ENCODE results near the gene LIPG. TPM values are rescaled to one million over a fixed set of nuclear protein-coding genes. Genes with fewer than 3 reads are reported as not detected.

The LIPG gene
- total RNA-seq, 2 donors from 2014 or later: 0.51 to 0.93 TPM

DNA sequence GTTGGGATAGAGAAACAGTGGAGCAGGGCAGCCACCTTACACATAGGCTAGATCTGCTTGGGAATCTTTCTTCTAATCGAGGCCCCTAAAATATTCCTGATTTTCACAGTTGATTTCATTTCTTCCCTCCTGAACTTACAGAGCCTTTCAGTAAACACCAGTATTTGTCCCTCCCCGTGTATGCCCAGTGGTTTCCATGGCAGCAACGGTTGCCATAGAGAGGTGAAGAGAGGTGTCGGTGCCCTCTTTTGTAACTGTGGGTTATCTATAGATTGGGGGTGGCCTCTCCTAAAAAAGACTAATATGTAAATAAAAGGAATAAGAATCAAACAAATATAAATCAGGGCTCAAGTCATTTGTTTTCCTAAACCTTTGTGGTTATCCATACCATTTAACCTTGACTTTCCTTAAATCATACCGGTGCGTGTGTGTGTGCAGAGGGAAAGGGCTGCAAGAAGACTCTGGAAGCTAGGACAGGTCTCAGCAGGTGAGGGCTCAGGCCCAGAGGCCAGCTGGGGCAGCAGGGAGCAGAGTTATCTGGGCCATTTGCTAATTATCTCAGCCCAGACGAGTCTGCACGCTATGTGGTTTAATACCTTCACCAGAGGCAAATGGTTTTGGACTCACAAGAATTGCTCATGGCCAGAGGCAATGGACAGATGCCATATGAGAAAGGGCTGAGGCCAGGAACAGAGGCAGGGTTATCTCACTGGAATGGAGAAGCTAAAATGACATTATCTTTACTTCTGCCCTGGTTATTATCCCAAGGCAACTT is 35.5 kb downstream of the LIPG start:
- Histone ChIP-seq H3K9me3 (no peaks in the 10 kb centered on the region), H3K27me3 (no peaks in the 10 kb centered on the region), H3K36me3 (no peaks in the 10 kb centered on the region), H3K27ac (no peak overlapping the region), H3K4me1 (no peaks in the 10 kb centered on the region), H3K4me3 (no peak overlapping the region)
- no peak for DNase-seq (ENCODE audit: low spot score)
- TF ChIP-seq, protein P1, sequence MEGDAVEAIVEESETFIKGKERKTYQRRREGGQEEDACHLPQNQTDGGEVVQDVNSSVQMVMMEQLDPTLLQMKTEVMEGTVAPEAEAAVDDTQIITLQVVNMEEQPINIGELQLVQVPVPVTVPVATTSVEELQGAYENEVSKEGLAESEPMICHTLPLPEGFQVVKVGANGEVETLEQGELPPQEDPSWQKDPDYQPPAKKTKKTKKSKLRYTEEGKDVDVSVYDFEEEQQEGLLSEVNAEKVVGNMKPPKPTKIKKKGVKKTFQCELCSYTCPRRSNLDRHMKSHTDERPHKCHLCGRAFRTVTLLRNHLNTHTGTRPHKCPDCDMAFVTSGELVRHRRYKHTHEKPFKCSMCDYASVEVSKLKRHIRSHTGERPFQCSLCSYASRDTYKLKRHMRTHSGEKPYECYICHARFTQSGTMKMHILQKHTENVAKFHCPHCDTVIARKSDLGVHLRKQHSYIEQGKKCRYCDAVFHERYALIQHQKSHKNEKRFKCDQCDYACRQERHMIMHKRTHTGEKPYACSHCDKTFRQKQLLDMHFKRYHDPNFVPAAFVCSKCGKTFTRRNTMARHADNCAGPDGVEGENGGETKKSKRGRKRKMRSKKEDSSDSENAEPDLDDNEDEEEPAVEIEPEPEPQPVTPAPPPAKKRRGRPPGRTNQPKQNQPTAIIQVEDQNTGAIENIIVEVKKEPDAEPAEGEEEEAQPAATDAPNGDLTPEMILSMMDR (IDR thresholded peaks at IDR 0.05): no peak

DNA sequence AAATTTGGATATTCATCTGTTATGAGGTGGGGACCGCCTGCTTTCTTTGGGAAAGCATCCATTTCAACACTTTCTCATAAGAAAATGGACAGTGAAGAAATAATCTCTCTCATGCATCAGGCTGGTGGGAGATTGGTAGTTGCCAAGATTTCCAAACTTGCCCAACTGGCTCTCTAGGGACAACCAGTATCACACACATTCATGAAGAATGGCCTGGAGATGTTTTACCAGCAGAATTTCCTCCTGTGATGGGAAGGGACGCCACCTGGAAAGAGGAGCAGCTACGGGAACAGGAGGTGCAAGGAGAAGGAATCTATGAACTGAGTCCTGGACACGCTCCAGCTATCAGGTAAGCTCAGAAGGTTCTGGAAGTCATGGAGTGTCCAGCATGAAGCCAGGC is 39.4 kb downstream of the LIPG start:
- no peak overlapping the region for H3K4me3 ChIP-seq
- no peaks in the 10 kb centered on the region for H3K27me3 ChIP-seq
- no peaks in the 10 kb centered on the region for H3K36me3 ChIP-seq
- TF ChIP-seq, protein P1 (IDR thresholded peaks at IDR 0.05): no peak
- H3K4me1 ChIP-seq: no peaks in the 10 kb centered on the region
- no peak overlapping the region for H3K27ac ChIP-seq
- H3K9me3 ChIP-seq: peaks cover 0 to 9% of the 10 kb centered on the region in 2 donors
- no peak for DNase-seq (ENCODE audit: low spot score)

DNA sequence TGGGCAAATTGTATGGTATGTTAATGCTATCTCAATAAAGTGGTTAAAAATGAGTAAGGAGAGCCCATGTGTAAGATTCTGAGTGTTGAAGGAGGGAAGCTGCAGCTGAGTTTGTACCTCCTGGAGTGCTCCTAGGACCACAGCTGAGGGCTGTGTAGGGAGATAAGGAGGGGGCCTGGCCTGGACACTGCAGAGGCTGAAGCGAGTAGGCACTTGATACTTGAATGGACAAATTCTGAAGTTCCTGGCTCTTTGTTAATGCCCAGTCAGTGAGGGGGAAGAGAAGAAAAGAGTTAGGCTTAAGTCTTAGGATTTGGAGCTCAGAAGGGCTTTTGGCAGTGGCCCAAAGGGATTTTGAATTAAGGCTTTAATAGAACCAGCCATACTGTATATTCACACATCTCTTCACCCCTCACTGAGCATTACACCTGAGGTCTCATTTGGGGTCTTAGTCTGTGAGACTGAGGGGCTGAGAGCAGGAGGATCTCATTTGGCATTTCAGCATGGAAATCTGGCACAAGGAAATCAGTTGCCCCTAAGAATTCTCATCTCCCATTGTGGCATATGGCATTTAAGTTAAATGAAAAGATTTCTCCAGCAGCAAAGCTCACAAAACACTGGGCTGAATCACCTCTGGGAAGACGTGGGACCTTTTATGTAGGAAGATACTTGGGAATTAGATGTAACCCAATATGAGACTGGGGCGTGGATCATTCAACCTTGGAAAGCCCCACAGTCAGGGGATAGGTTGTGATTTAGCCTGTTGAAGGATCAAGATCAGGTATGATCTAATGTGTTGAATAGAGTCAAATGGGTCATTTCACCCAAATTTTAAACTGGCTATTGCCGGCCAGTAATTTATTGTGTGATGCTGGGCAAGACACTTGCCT is 46.8 kb downstream of the LIPG start:
- Histone ChIP-seq H3K4me1 (no peaks in the 10 kb centered on the region), H3K36me3 (no peaks in the 10 kb centered on the region), H3K9me3 (peaks cover 0 to 9% of the 10 kb centered on the region in 2 donors), H3K27ac (no peak overlapping the region), H3K4me3 (no peak overlapping the region), H3K27me3 (no peaks in the 10 kb centered on the region)
- TF ChIP-seq, protein P1 (IDR thresholded peaks at IDR 0.05): no peak
- DNase-seq (ENCODE audit: low spot score): no peak

DNA sequence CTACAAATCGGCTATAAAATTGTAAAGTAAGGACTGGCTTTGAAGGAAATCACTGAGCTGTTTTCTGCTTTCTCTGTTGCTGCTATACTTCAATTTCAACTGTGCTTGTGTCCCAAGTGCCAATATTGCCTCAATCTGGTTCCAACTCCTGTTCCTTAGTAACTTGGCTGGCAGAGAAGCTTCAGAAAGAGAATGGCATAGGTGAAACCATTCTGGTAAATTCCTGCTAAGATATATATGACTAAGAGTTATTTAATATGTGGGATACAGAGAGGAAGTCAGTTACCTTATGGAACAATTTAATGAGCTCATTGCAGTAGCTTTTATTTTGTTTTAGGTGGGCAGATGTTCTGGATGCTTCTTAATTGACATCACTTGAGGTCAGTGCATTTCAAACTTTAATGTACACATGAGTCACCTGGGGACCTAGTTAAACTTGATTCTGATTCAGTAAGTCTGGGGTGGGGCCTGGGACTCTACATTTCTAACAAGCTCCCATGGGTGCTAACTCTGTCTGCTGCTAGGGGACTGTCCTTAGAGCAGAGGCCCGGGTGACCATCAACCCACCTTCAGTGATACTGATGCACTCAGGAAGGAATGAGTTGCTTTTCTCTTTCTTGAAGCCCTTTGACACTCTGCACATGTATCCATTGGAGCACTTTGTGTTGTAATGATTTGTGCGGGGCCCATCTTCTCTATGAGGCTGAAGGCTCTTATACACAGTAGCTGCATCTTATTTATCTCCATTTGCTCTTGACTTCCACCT is 47.6 kb downstream of the LIPG start:
- Histone ChIP-seq H3K9me3 (peaks cover 0 to 9% of the 10 kb centered on the region in 2 donors), H3K27me3 (no peaks in the 10 kb centered on the region), H3K27ac (no peak overlapping the region), H3K36me3 (no peaks in the 10 kb centered on the region), H3K4me3 (no peak overlapping the region), H3K4me1 (no peaks in the 10 kb centered on the region)
- TF ChIP-seq, protein P1 (IDR thresholded peaks at IDR 0.05): no peak
- DNase-seq (ENCODE audit: low spot score): no peak

DNA sequence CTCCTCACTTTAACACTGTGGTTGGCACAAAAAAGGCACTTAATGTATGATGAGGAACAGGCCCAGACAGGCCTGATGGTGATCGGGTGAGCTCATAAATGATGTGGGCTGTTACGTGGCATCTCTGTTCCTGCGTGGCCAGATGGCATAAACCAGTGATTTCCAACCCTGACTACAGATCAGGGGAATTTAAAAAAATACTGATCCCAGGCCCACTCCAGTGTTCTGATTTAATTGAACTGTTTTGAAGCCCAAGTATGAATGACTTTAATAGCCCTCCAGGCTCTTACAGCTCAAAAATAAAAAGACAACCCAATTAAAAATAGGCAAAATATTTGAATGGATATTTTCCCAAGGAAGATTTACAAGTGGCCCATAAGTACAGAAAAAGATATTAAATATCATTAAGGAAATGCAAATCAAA is 48.2 kb downstream of the LIPG start:
- TF ChIP-seq, protein P1 (IDR thresholded peaks at IDR 0.05): no peak
- no peaks in the 10 kb centered on the region for H3K4me1 ChIP-seq
- H3K9me3 ChIP-seq: peaks cover 0 to 9% of the 10 kb centered on the region in 2 donors
- no peaks in the 10 kb centered on the region for H3K27me3 ChIP-seq
- no peak overlapping the region for H3K4me3 ChIP-seq
- H3K27ac ChIP-seq: no peak overlapping the region
- no peaks in the 10 kb centered on the region for H3K36me3 ChIP-seq
- no peak for DNase-seq (ENCODE audit: low spot score)
